KG1 (cell line): Measurements from ENCODE around the gene AGPS.

Experiments
- DNase-seq: peaks from one replicate; lab custom pipeline; 2025; lab: John Stamatoyannopoulos, UW

AGPS gene

GRCh38 chr2:177552422-177553175 lies 160.0 kb downstream of the AGPS start:
- DNase-seq = peak; percentile 99

- DNase-seq = peak; percentile 44
Observed at GRCh38 chr2:177553176-177553884, 160.8 kb downstream of the AGPS start.

- DNase-seq = no peak
Observed at GRCh38 chr2:177554365-177554764, 161.8 kb downstream of the AGPS start.

- no peak for DNase-seq
Observed at GRCh38 chr2:177556153-177556552, 163.6 kb downstream of the AGPS start.

GRCh38 chr2:177557794-177558193 lies 165.2 kb downstream of the AGPS start:
- DNase-seq = no peak

- no peak for DNase-seq
Observed at GRCh38 chr2:177559638-177560037, 167.1 kb downstream of the AGPS start.

GRCh38 chr2:177568390-177568789 lies 175.8 kb downstream of the AGPS start:
- no peak for DNase-seq

- no peak for DNase-seq
Observed at GRCh38 chr2:177568893-177569292, 176.3 kb downstream of the AGPS start.

GRCh38 chr2:177572236-177572671 lies 179.7 kb downstream of the AGPS start:
- DNase-seq = no peak

GRCh38 chr2:177573120-177573519 lies 180.5 kb downstream of the AGPS start:
- no peak for DNase-seq

GRCh38 chr2:177574356-177574755 lies 181.8 kb downstream of the AGPS start:
- no peak for DNase-seq

GRCh38 chr2:177575358-177575757 lies 182.8 kb downstream of the AGPS start:
- no peak for DNase-seq

- DNase-seq = no peak
Observed at GRCh38 chr2:177577075-177577474, 184.5 kb downstream of the AGPS start.

GRCh38 chr2:177578454-177578853 lies 185.9 kb downstream of the AGPS start:
- DNase-seq = no peak

GRCh38 chr2:177579486-177580036 lies 187.0 kb downstream of the AGPS start:
- DNase-seq = no peak

GRCh38 chr2:177582000-177582399 lies 189.4 kb downstream of the AGPS start:
- DNase-seq = no peak

- DNase-seq = no peak
Observed at GRCh38 chr2:177584030-177584692, 191.6 kb downstream of the AGPS start.

- no peak for DNase-seq
Observed at GRCh38 chr2:177585234-177585863, 192.8 kb downstream of the AGPS start.

- no peak for DNase-seq
Observed at GRCh38 chr2:177586154-177586553, 193.6 kb downstream of the AGPS start.

GRCh38 chr2:177587371-177587770 lies 194.8 kb downstream of the AGPS start:
- no peak for DNase-seq

GRCh38 chr2:177588671-177589070 lies 196.1 kb downstream of the AGPS start:
- no peak for DNase-seq

- DNase-seq = no peak
Observed at GRCh38 chr2:177589186-177589585, 196.6 kb downstream of the AGPS start.
